Putamen (tissue), 1 donor: ENCODE measurements around the gene LGR6.

ENCODE experiments used
- DNase-seq: peaks from one replicate; pipeline ENCODE4 v3.0.0-alpha.2; 2016; ENCODE audit warnings: low spot score

LGR6 gene

GRCh38 chr1:202266061-202266765 lies 72.6 kb downstream of the LGR6 start:
- no peak for DNase-seq

DNA sequence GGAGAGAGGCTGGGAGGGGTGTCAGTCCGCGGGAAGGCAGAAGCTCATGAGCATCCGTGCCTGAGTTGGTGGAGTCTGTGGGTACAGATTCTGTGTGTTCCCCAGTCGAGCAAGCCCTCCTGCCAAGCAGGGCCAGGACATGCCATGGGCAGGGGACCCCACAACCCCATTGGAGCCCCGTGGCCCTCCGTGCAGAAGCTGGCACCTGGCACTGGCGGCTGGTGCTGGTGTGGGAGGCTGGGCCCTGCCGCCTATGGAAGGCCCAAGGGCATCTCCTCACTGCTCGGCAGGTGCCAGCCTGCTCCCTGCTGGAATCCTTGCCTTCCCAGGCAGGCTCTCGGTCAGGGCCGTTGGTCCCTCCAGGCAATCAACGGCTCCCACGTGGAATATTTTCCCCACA lies 74.4 kb downstream of the LGR6 start:
- DNase-seq: no peak

GRCh38 chr1:202268817-202269216 lies 75.2 kb downstream of the LGR6 start:
- DNase-seq: no peak

- DNase-seq: no peak
Observed at GRCh38 chr1:202270871-202271326, 77.3 kb downstream of the LGR6 start.

GRCh38 chr1:202272103-202272845 lies 78.7 kb downstream of the LGR6 start:
- DNase-seq: no peak

- no peak for DNase-seq
Observed at GRCh38 chr1:202274611-202275010, 81.0 kb downstream of the LGR6 start.

- no peak for DNase-seq
Observed at GRCh38 chr1:202275061-202275770, 81.6 kb downstream of the LGR6 start.

GRCh38 chr1:202276081-202276715 lies 82.6 kb downstream of the LGR6 start:
- DNase-seq: no peak

DNA sequence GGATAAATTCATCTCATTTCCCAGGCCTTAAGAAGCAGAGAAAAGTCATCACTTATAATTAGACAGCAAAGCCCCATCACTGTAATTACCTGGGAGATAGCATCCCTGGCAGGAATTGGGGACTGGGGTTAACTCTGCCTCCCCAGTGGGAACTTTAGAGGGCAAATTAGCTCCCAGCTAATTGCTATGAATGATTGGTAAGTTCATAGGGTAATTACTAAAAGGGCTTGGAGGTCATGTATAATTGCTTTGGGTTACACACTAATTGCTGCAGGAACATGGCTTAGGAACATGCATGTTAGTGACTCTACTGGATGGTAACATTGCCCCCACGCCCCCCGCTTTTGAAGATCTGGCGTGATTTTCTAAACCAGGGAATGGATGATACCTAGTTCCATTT lies 83.3 kb downstream of the LGR6 start:
- DNase-seq: no peak

DNA sequence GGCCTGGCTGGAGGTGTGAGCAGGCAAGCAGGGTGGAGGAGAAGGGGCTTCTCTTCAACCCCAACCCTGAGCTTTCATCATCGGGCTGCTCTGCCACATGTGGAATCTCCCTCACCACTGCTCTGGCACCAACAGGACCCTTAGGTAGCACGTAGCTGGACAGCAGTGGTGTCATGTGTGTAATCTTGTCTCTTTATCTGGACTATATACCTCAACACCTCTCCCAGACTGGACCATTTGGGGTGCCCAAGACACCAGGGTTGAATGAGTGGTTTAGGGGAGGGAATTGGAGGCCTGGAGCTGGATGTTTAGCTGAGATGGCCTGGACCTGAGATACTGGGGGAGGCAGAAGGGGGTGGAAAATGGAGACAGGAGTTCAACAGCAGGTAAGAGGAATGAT lies 85.2 kb downstream of the LGR6 start:
- no peak for DNase-seq

DNA sequence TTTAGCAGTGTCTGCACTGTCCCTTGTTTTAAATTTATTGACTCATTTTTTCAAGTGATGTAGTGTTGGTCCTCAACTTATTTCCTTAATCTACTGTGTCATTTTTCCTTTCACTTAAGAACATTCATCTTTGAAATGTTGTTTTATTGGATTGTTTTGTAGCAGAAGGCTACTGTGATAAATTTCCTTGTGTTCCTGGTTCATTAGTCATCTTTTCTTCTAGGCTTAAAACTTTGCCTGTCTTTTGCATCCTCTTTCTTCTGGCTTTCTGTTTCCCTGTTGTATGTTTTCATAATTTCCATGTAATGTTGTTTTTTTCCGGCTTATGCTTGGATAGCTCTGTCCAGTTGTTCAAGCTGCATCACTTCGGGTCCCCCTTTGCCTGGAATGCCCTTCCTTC lies 86.2 kb downstream of the LGR6 start:
- no peak for DNase-seq

DNA sequence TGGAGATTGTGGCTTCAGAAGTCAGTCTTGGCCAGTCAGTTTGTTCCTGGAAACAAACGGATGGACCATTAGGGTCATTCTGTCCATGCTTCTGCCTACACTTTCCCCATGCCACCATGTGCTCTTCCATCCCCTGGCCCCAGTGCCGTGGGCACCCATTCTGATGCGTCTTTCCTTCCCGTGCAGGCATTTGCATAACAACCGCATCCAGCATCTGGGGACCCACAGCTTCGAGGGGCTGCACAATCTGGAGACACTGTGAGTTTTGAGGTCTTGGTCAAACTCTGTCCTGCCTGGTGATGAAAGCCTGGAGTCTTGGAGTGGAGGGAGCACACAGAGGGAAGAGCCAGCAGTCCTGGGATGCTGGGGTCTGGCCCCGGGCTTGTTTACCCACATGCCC lies 87.0 kb downstream of the LGR6 start:
- DNase-seq: no peak

GRCh38 chr1:202281316-202282024 lies 87.9 kb downstream of the LGR6 start:
- DNase-seq: no peak

GRCh38 chr1:202282025-202282371 lies 88.4 kb downstream of the LGR6 start:
- no peak for DNase-seq

GRCh38 chr1:202282596-202283283 lies 89.1 kb downstream of the LGR6 start:
- DNase-seq: no peak

- DNase-seq: no peak
Observed at GRCh38 chr1:202283379-202283844, 89.8 kb downstream of the LGR6 start.

- DNase-seq: no peak
Observed at GRCh38 chr1:202283991-202284390, 90.4 kb downstream of the LGR6 start.

GRCh38 chr1:202285908-202286307 lies 92.3 kb downstream of the LGR6 start:
- no peak for DNase-seq

- no peak for DNase-seq
Observed at GRCh38 chr1:202286622-202287097, 93.1 kb downstream of the LGR6 start.

GRCh38 chr1:202287196-202287595 lies 93.6 kb downstream of the LGR6 start:
- DNase-seq: no peak

GRCh38 chr1:202288177-202288576 lies 94.6 kb downstream of the LGR6 start:
- no peak for DNase-seq
